Mucosa of descending colon (tissue), 3 donors: ENCODE measurements around the gene CCSER1. TPM values are rescaled to one million over a fixed set of nuclear protein-coding genes. Genes with fewer than 3 reads are reported as not detected.
A peak's percentile ranks its signal among the peaks of the same experiment; 100 is the strongest.
"Not testable (repeated sequence)": the region's sequence is repeated elsewhere in the genome, so short reads cannot be mapped to it uniquely, and the experiment has no call there.

Experiments used
- ATAC-seq: fragments of 200-7000 bp; cut with Tn5 transposase; one replicate; pipeline ENCODE4 v1.9.1; 2020; ENCODE audit warnings: mild to moderate bottlenecking, moderate library complexity
- DNase-seq, 3 donors: peaks; one replicate each; pipeline ENCODE4 v3.0.0-alpha.2; 2020
- H3K36me3 ChIP-seq: fragments of 200-600 bp; one replicate; pipeline ENCODE4 v1.8.0; 2021; ENCODE audit warnings: low read depth, mild to moderate bottlenecking
- H3K4me1 ChIP-seq: fragments of 200-600 bp; one replicate; pipeline ENCODE4 v1.8.0; 2021; ENCODE audit warnings: low read depth, mild to moderate bottlenecking
- H3K4me3 ChIP-seq: fragments of 200-600 bp; one replicate; pipeline ENCODE4 v1.8.0; 2021; ENCODE audit warnings: mild to moderate bottlenecking
- H3K9me3 ChIP-seq: fragments of 200-600 bp; one replicate; pipeline ENCODE4 v1.8.0; 2021; ENCODE audit warnings: mild to moderate bottlenecking
- CTCF ChIP-seq: fragments of 200-600 bp; IDR thresholded peaks from one replicate; pipeline ENCODE4 v1.8.0; 2022; ENCODE audit warnings: antibody characterized with exemption, mild to moderate bottlenecking
- intact Hi-C, 2 donors: fragments of 100-400 bp; cut with DNase I in 1 of 2; cut with micrococcal nuclease in 1 of 2; formaldehyde crosslinking; loops; one replicate each; pipeline versions ENCODE4 v1.11.0 to v1.11.1; 2022; cut with DNase I, micrococcal nuclease
- total RNA-seq, 3 donors: library from RNA; stranded (reverse); fragmentation: NEBNext Ultra II Directional in 2 of 3; extraction: Animal tissue kit (Norgen Biotek cat#: 25700) in 2 of 3; gene quantifications; one replicate each; pipeline versions ENCODE4 v1.2.1 to v1.2.4, GENCODE V29; 2021 to 2023
- donor health status: DM: no; HTN: no; CAD: no; lungs with moderate emphysema.
- donor health status: DM: no; HTN: no; CAD: no.
- donor health status: DM: no; HTN: yes; CAD: no.

The CCSER1 gene
- total RNA-seq, 3 donors from 2014 or later = 11.1 to 32.4 (median 13.3) TPM

- intact Hi-C loops = no loop called here
- no peaks in the 10 kb centered on the region for H3K9me3 ChIP-seq
- no peak for TF ChIP-seq CTCF
- no peaks in the 10 kb centered on the region for H3K4me1 ChIP-seq
- no peak for ATAC-seq
- DNase-seq = no peak
- no peak overlapping the region for H3K4me3 ChIP-seq
- H3K36me3 ChIP-seq = no peaks in the 10 kb centered on the region
These were observed 172.2 kb downstream of the CCSER1 start for GRCh38 chr4:90299373-90299772.

- DNase-seq (no peak), ATAC-seq (no peak)
- no peaks in the 10 kb centered on the region for H3K9me3 ChIP-seq
- TF ChIP-seq CTCF = no peak
- no peaks in the 10 kb centered on the region for H3K36me3 ChIP-seq
- no peaks in the 10 kb centered on the region for H3K4me1 ChIP-seq
- intact Hi-C loops = no loop called here
- no peak overlapping the region for H3K4me3 ChIP-seq
These were observed 179.6 kb downstream of the CCSER1 start for GRCh38 chr4:90306810-90307209.

- not testable (repeated sequence) for ATAC-seq, DNase-seq
These were observed 189.9 kb downstream of the CCSER1 start for GRCh38 chr4:90317140-90317539.

GRCh38 chr4:90317785-90318184, 190.6 kb downstream of the CCSER1 start:
- no peaks in the 10 kb centered on the region for H3K4me1 ChIP-seq
- DNase-seq = no peak
- H3K4me3 ChIP-seq = no peak overlapping the region
- no peak for TF ChIP-seq CTCF
- intact Hi-C loops = no loop called here
- H3K9me3 ChIP-seq = no peaks in the 10 kb centered on the region
- no peak for ATAC-seq
- H3K36me3 ChIP-seq = no peaks in the 10 kb centered on the region

More at GRCh38 chr4:90317140-90317539, 189.9 kb downstream of the CCSER1 start:
- H3K36me3 ChIP-seq, H3K4me1 ChIP-seq, H3K9me3 ChIP-seq, H3K4me3 ChIP-seq, intact Hi-C loops: not testable (repeated sequence)

- TF ChIP-seq CTCF = no peak
- no peak for ATAC-seq
- H3K36me3 ChIP-seq = no peaks in the 10 kb centered on the region
- intact Hi-C loops = no loop called here
- no peak for DNase-seq
- no peaks in the 10 kb centered on the region for H3K4me1 ChIP-seq
- no peaks in the 10 kb centered on the region for H3K9me3 ChIP-seq
- H3K4me3 ChIP-seq = no peak overlapping the region
These were observed 191.0 kb downstream of the CCSER1 start for GRCh38 chr4:90318193-90318592.

- DNase-seq (peak in 2 of 3 donors; percentile 30 to 37), ATAC-seq (peak; percentile 35)
- no peak overlapping the region for H3K4me3 ChIP-seq
- no peak for TF ChIP-seq CTCF
- no peaks in the 10 kb centered on the region for H3K9me3 ChIP-seq
- intact Hi-C loops = no loop called here
- no peaks in the 10 kb centered on the region for H3K36me3 ChIP-seq
- H3K4me1 ChIP-seq = no peaks in the 10 kb centered on the region
These were observed 201.4 kb downstream of the CCSER1 start for GRCh38 chr4:90328558-90328957.
